ENCODE measurements around the gene SCLT1.

DNA sequence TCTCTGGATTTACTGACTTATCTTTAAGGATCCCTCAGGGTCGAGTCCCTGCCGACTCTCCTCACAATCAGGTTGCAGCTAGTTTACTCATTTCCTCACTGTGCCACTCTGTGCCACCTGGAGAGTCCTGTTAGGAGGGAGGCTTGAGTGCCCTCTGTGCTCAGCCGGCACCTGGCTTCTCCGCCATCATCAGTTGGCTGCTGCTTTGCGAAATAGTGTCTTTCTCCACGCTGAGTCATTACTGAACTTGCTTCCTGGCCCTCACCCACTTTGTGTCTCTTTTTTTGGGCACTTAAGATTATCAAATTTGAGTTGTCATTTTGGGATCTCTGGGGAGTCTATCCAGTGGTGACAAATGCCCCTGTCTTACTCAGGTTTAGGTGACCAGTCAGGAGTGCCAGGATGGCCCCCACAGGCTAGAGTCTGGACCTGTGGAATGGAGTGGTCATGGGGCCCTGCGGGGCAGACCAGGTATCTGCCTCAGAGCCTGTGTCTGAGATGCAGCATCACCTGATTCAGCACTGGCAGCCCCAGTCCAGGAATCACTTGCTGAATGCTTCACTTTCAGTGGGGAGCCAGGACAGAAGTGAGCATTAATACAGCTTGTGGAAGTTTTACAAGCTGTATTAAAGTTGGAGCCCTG, 246.1 kb downstream of the SCLT1 start:
- TF ChIP-seq ARNT (IDR thresholded peaks at IDR 0.05) = no peak
- TF ChIP-seq MYNN (CRISPR knock-in tag; IDR thresholded peaks at IDR 0.05; ENCODE audit: low read depth) = no peak
- TF ChIP-seq SRF (IDR thresholded peaks at IDR 0.05; ENCODE audit: low read depth, low read length) = no peak
- TF ChIP-seq EZH2 (conservative IDR thresholded peaks at IDR 0.05; ENCODE audit: low read depth, low read length) = no peak

Measured in HepG2 (cell line).